Cardiac muscle cell (in vitro differentiated cells and primary cell): ENCODE data around the gene NAA16. TPM values are rescaled to one million over a fixed set of nuclear protein-coding genes. Genes with fewer than 3 reads are reported as not detected.
A peak's percentile ranks its signal among the peaks of the same experiment; 100 is the strongest.

Experiments
- DNase-seq, 2 donors: peaks; one replicate each; pipeline versions ENCODE4 v3.0.0 to v3.0.0-alpha.2; 2010 to 2017; ENCODE audit warnings: low read depth in 1 of 2, low spot score in 1 of 2
- H3K27ac ChIP-seq: fragments of 200-600 bp; sonication (generic); 2 replicates; pipeline ENCODE4 v1.5.1; 2016
- H3K27me3 ChIP-seq: fragments of 200-600 bp; sonication (generic); 2 replicates; pipeline ENCODE4 v1.6.0; 2016; ENCODE audit warnings: control low read depth
- H3K36me3 ChIP-seq: fragments of 200-600 bp; sonication (generic); 2 replicates; pipeline ENCODE4 v1.5.1; 2016; ENCODE audit warnings: control low read depth
- H3K4me1 ChIP-seq: fragments of 200-600 bp; sonication (generic); 2 replicates; pipeline ENCODE4 v1.8.1; 2017; ENCODE audit warnings: low read depth, mild to moderate bottlenecking, mixed run types
- H3K4me3 ChIP-seq: fragments of 200-600 bp; sonication (generic); 2 replicates; pipeline ENCODE4 v1.5.1; 2016; ENCODE audit warnings: mild to moderate bottlenecking
- H3K9me3 ChIP-seq: fragments of 200-600 bp; sonication (generic); 2 replicates; pipeline ENCODE4 v1.5.1; 2017; ENCODE audit warnings: low read depth, mild to moderate bottlenecking, control low read depth
- polyA plus RNA-seq: library from polyadenylated mRNA; unstranded; fragments of >200 nt; fragmentation: Nextera tagmentation; extraction: Ambion mirVana; gene quantifications from 2 replicates; pipeline ENCODE4 v1.2.1, GENCODE V29; 2016
- total RNA-seq: library from RNA; depleted of rRNA; stranded (reverse); fragments of >200 nt; gene quantifications from 2 replicates; pipeline ENCODE4 v1.2.3, GENCODE V29; 2016
- TF ChIP-seq, protein P1 (sequence below): IDR thresholded peaks from 2 replicates; pipeline ENCODE4 v1.5.1; 2012; ENCODE audit warnings: low read depth, mild to moderate bottlenecking, low read length

Gene NAA16
- total and polyA plus RNA-seq, 2 experiments from 2014 or later: 15.5 to 19.8 TPM

DNA sequence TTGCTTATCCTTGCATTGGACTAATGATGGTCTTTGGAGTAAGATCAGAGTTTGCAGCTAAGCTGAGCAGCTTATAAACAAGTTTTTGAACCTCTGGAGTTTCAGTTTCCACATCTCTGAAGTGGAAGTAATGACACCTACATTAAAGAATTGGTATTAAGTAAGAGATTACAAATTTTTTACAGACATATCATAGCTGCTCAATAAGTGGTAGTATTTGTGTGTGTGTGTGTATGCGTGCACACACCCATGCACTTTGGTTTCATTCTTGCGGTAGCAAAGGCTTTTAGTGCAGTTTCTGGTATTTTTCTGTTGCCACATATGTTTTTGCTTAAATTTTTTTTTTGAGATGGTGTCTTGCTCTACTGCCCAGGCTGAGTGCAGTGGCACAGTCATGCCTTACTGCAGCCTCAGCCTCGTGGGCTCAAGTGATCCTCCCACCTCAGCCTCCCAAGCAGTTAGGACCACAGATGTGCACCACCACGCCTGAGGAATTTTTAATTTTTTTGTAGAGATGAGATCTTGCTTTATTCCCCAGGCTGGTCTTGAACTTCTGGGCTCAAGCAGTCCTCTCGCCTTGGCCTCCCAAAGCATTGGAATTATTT lies 4.5 kb downstream of the NAA16 start:
- H3K27ac ChIP-seq: no peak overlapping the region

DNA sequence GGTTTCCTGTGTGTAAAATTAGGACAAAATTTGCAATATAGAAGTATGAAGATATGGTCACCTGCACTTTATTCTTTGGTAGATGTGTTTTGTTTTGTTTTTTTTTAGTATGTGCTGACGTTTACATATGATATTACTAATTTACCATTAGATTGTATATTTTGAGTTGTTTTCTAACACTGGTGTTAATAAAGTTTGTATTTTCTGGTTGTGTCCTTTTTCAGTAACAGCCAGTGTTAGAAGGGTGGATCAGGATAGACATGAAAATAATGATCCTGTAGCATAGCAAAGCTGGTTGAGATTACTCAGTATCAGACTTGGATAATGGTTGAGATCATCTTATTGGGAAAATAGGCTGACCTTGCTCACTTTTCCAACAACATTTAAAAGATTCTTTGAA lies 6.2 kb downstream of the NAA16 start:
- H3K4me3 ChIP-seq: no peak overlapping the region
- no peak overlapping the region for H3K27ac ChIP-seq
- TF ChIP-seq, protein P1, sequence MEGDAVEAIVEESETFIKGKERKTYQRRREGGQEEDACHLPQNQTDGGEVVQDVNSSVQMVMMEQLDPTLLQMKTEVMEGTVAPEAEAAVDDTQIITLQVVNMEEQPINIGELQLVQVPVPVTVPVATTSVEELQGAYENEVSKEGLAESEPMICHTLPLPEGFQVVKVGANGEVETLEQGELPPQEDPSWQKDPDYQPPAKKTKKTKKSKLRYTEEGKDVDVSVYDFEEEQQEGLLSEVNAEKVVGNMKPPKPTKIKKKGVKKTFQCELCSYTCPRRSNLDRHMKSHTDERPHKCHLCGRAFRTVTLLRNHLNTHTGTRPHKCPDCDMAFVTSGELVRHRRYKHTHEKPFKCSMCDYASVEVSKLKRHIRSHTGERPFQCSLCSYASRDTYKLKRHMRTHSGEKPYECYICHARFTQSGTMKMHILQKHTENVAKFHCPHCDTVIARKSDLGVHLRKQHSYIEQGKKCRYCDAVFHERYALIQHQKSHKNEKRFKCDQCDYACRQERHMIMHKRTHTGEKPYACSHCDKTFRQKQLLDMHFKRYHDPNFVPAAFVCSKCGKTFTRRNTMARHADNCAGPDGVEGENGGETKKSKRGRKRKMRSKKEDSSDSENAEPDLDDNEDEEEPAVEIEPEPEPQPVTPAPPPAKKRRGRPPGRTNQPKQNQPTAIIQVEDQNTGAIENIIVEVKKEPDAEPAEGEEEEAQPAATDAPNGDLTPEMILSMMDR: no peak
- no peaks in the 10 kb centered on the region for H3K27me3 ChIP-seq
- no peaks in the 10 kb centered on the region for H3K36me3 ChIP-seq
- H3K4me1 ChIP-seq: peaks cover 22% of the 10 kb centered on the region
- DNase-seq: no peak
- no peaks in the 10 kb centered on the region for H3K9me3 ChIP-seq

More for the DNA sequence above, 4.5 kb downstream of the NAA16 start:
- no peaks in the 10 kb centered on the region for H3K27me3 ChIP-seq
- no peaks in the 10 kb centered on the region for H3K9me3 ChIP-seq
- no peak overlapping the region for H3K4me3 ChIP-seq
- H3K36me3 ChIP-seq: no peaks in the 10 kb centered on the region
- TF ChIP-seq, protein P1: no peak
- H3K4me1 ChIP-seq: peaks cover 22% of the 10 kb centered on the region
- DNase-seq: no peak

DNA sequence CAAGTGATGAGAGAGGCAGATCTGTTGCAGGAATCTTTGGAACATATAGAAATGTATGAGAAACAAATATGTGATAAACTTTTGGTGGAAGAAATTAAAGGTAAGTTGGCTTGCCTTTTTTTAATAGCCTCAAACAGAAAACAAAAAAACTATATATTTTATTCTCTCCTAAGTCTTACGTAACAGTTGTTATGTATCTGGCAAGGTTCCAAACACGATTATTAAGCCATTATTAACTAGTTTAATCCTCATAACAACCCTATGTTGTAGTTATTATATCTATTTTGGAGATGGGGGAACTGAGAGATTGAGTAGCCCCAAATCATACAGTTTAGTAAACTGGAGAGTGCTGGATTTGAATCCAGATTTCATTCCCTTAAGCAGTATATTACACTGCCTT lies 14.7 kb downstream of the NAA16 start:
- Histone ChIP-seq H3K36me3 (peaks cover 15% of the 10 kb centered on the region), H3K4me1 (peaks cover 14% of the 10 kb centered on the region), H3K27me3 (no peaks in the 10 kb centered on the region), H3K27ac (no peak overlapping the region), H3K9me3 (no peaks in the 10 kb centered on the region), H3K4me3 (no peak overlapping the region)
- TF ChIP-seq, protein P1: no peak
- DNase-seq: no peak

- TF ChIP-seq, protein P1: no peak
- Histone ChIP-seq H3K4me3 (no peak overlapping the region), H3K36me3 (peaks cover 15% of the 10 kb centered on the region), H3K4me1 (peaks cover 14% of the 10 kb centered on the region), H3K27me3 (no peaks in the 10 kb centered on the region), H3K27ac (peak overlapping the region; percentile 54), H3K9me3 (no peaks in the 10 kb centered on the region)
- no peak for DNase-seq
These were observed 15.6 kb downstream of the NAA16 start for GRCh38 chr13:41326661-41327060.

DNA sequence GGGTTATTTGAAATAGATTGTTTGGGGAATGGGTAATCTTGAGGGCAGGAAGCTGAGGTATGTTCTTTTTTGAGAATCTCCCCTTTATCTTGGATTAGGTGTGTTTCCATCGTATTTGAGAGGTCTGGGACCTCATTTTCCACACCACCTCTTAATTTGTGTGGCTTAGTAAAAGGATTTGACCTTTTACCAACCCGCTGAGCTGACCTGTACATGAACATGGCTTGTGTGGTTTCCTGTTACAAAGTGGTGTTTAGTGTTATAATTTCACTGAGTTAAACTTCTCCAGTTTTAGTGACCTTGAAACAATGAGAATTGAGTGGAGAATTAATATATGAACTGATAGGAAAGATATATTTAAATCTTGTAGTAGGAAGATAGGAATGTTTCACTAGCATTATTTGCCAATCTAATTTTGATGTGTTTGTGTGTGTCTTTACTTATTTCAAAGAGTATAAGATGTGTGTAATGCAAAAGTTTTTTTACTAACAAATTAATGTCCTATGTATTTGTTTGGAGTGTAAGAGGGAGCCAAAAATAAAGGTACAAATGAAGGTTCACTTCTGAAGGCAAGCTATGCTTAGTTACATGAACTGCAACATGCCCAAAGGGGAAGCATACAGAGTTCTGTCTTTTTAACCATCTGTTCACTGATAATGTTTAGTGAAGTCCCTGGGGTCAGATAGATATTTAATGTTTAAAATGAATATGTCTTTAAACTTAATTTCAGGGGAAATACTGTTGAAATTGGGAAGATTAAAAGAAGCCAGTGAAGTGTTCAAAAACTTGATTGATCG lies 17.1 kb downstream of the NAA16 start:
- H3K4me3 ChIP-seq: no peak overlapping the region
- no peak for DNase-seq
- H3K27ac ChIP-seq: peak overlapping the region; percentile 54
- H3K4me1 ChIP-seq: peaks cover 14% of the 10 kb centered on the region
- peaks cover 15% of the 10 kb centered on the region for H3K36me3 ChIP-seq
- TF ChIP-seq, protein P1: no peak
- no peaks in the 10 kb centered on the region for H3K9me3 ChIP-seq
- H3K27me3 ChIP-seq: no peaks in the 10 kb centered on the region
